Kidney (tissue), 14 donors: ENCODE measurements around the gene OR10J5. TPM values are rescaled to one million over a fixed set of nuclear protein-coding genes. Genes with fewer than 3 reads are reported as not detected.

ENCODE experiments used
- DNase-seq, 5 donors: peaks; one replicate each; pipeline ENCODE4 v3.0.0-alpha.2; 2013 to 2020
- FAIRE-seq: peaks from 2 replicates; lab custom pipeline; 2012; peaks lifted over from hg19 to GRCh38; lab: Jason Lieb, UNC
- H3K27ac ChIP-seq, 2 donors: one replicate each; pipeline ENCODE4 v1.7.0; 2013; ENCODE audit warnings: low read depth in 2 of 2, low read length in 2 of 2, inconsistent platforms in 1 of 2
- H3K27me3 ChIP-seq: one replicate; pipeline ENCODE4 v1.7.1; 2013; ENCODE audit warnings: low read length, inconsistent platforms; ENCODE audit not compliant: control insufficient read depth, insufficient read depth
- H3K36me3 ChIP-seq, 3 donors: one replicate each; pipeline versions ENCODE4 v1.7.0 to v1.7.1; 2013; ENCODE audit warnings: low read length in 3 of 3, control low read depth in 1 of 3, inconsistent platforms in 1 of 3; ENCODE audit not compliant: insufficient read depth in 3 of 3, control insufficient read depth in 2 of 3
- H3K4me1 ChIP-seq, 3 donors: one replicate each; pipeline versions ENCODE4 v1.7.0 to v1.7.1; 2013; ENCODE audit warnings: low read length in 3 of 3, inconsistent platforms in 1 of 3, low read depth in 1 of 3; ENCODE audit not compliant: control insufficient read depth in 2 of 3, insufficient read depth in 2 of 3
- H3K4me3 ChIP-seq, 3 donors: one replicate each; pipeline versions ENCODE4 v1.7.0 to v1.8.1; 2013; ENCODE audit warnings: low read length in 3 of 3, control low read depth in 1 of 3, inconsistent platforms in 1 of 3
- H3K9ac ChIP-seq, 3 donors: one replicate each; pipeline versions ENCODE4 v1.7.0 to v1.7.1; 2013; ENCODE audit warnings: low read length in 3 of 3, control low read depth in 1 of 3, inconsistent platforms in 1 of 3
- H3K9me3 ChIP-seq, 3 donors: one replicate each; pipeline versions ENCODE4 v1.7.0 to v1.7.1; 2013; ENCODE audit warnings: low read length in 3 of 3, control low read depth in 1 of 3, inconsistent platforms in 1 of 3; ENCODE audit not compliant: control insufficient read depth in 2 of 3, insufficient read depth in 1 of 3
- intact Hi-C: fragments of 100-400 bp; cut with DNase I; formaldehyde crosslinking; loops from one replicate; pipeline ENCODE4 v1.11.1; 2022
- polyA plus RNA-seq: library from polyadenylated mRNA; stranded (reverse); fragments of 350-450 nt; fragmentation: Illumina TruSeq; extraction: RNeasy Lipid Tissue Mini Kit (QIAGEN cat#74804); gene quantifications from one replicate; pipeline ENCODE4 v1.2.3, GENCODE V29; 2014; ENCODE audit warnings: low read depth, low replicate concordance; ENCODE audit not compliant: insufficient read depth
- total RNA-seq: library from RNA; stranded (reverse); fragmentation: NEBNext Ultra II Directional; extraction: Animal tissue kit (Norgen Biotek cat#: 25700); gene quantifications from one replicate; pipeline ENCODE4 v1.2.1, GENCODE V29; 2021
- TF ChIP-seq, protein P1 (sequence below): IDR thresholded peaks from 3 replicates; pipeline ENCODE4 v1.5.1; 2012; ENCODE audit warnings: mild to moderate bottlenecking, moderate library complexity, borderline replicate concordance; ENCODE audit not compliant: insufficient read depth; ENCODE audit errors: extremely low read depth
- donor health status: control.
- donor health status: control.
- donor health status: control.
- donor health status: control.
- donor health status: control.
- donor health status: DM: yes; HTN: yes; CAD: no.
- donor health status: Normal renal cell carcinoma (clear cell type).

Gene OR10J5
- total and polyA plus RNA-seq, 2 donors from 2014 or later, result not detected

DNA sequence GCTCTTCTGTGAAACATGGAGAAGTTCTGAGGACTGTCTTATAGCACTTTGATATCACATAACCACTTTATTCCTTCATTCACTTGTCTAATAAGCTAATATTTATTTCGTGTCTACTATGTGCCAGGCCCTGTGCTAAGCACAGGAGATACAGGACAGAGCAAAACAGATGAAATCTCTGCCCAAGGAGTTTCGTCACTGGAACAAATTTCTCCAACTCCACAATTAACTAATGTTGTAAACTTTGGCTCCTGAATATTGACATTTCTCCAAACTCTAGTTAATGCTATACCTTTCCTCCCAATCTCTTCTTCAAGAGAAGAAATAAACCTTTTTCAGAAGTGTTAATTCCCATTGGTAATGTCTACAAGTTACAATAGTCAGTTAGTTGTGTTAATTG, 24.8 kb upstream of the OR10J5 start:
- no peaks in the 10 kb centered on the region for H3K4me1 ChIP-seq
- H3K9ac ChIP-seq, result no peak overlapping the region
- no peak overlapping the region for H3K27ac ChIP-seq
- TF ChIP-seq, protein P1, sequence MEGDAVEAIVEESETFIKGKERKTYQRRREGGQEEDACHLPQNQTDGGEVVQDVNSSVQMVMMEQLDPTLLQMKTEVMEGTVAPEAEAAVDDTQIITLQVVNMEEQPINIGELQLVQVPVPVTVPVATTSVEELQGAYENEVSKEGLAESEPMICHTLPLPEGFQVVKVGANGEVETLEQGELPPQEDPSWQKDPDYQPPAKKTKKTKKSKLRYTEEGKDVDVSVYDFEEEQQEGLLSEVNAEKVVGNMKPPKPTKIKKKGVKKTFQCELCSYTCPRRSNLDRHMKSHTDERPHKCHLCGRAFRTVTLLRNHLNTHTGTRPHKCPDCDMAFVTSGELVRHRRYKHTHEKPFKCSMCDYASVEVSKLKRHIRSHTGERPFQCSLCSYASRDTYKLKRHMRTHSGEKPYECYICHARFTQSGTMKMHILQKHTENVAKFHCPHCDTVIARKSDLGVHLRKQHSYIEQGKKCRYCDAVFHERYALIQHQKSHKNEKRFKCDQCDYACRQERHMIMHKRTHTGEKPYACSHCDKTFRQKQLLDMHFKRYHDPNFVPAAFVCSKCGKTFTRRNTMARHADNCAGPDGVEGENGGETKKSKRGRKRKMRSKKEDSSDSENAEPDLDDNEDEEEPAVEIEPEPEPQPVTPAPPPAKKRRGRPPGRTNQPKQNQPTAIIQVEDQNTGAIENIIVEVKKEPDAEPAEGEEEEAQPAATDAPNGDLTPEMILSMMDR, result no peak
- DNase-seq (no peak), FAIRE-seq (no peak)
- H3K27me3 ChIP-seq, result no peaks in the 10 kb centered on the region
- intact Hi-C loops, result no loop called here
- H3K4me3 ChIP-seq, result no peak overlapping the region
- no peaks in the 10 kb centered on the region for H3K36me3 ChIP-seq
- H3K9me3 ChIP-seq, result no peaks in the 10 kb centered on the region

DNA sequence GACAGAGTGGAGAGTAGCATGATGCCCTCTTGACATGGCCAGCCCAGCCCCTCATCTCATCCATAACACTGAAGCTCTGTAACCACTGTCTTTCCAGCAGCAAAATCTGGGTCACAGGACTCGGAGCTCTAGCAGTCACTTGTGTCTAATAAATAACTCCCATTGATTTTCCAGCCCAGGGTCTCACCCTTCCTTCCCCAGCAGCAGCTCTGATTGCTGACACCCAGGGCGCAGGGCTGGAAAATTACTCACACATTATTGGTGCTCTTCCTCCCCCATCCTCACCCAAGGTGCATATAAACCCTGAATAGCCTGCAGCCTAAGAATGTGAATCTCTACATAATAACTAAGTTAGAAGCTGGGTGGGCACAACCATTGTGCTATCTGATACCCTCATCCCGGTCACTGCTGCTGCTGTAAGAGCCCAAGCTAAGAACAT, 21.1 kb upstream of the OR10J5 start:
- Histone ChIP-seq H3K9me3 (no peaks in the 10 kb centered on the region), H3K36me3 (no peaks in the 10 kb centered on the region), H3K27ac (no peak overlapping the region), H3K4me3 (no peak overlapping the region), H3K9ac (no peak overlapping the region), H3K4me1 (no peaks in the 10 kb centered on the region), H3K27me3 (no peaks in the 10 kb centered on the region)
- FAIRE-seq (no peak), DNase-seq (no peak)
- intact Hi-C loops, result no loop called here
- TF ChIP-seq, protein P1, result no peak

DNA sequence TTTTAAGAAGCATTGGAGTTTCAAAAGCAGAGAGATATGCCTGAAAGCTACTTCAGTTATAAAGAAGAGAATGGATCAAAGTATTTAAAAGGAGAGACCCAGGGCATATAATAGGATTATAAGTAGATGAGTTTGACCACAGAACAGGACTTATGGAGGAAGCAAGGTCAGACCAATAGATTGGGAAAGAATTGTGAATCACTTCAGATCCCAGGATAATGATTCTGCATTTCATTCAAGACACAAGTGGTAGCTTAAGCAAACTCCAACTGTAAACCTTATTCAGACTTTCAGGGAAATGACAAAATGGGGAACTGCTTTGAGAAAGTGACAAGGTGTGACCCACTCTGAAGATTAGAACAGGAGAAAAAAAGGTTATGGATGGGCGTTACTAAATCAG, 18.9 kb upstream of the OR10J5 start:
- H3K27me3 ChIP-seq, result no peaks in the 10 kb centered on the region
- TF ChIP-seq, protein P1, result no peak

DNA sequence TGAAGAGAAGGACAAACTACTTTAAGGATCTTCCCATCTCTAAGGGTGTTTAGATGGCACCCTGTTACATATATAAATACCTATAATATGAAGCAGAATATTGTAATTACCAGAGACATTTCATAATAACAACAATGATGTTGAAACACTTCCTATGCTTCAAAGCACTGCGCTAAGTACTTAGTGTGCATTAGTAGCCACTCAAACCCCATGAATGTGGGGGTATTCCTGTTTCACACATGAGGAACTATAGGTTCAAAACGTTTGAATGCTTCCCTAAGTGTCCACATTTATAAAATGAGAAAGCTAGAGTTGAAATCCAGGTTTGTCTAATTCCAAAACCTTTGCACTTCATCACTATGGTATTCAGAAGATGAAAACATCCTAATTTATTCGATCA, 18.5 kb upstream of the OR10J5 start:
- Histone ChIP-seq H3K4me1 (no peaks in the 10 kb centered on the region), H3K4me3 (no peak overlapping the region), H3K27ac (no peak overlapping the region), H3K36me3 (no peaks in the 10 kb centered on the region), H3K27me3 (no peaks in the 10 kb centered on the region), H3K9ac (no peak overlapping the region), H3K9me3 (no peaks in the 10 kb centered on the region)
- no peak for FAIRE-seq
- intact Hi-C loops, result no loop called here
- no peak for DNase-seq
- TF ChIP-seq, protein P1, result no peak

More for the DNA sequence above, 18.9 kb upstream of the OR10J5 start:
- no peak for DNase-seq
- H3K36me3 ChIP-seq, result no peaks in the 10 kb centered on the region
- H3K9ac ChIP-seq, result no peak overlapping the region
- no peak overlapping the region for H3K27ac ChIP-seq
- intact Hi-C loops, result no loop called here
- FAIRE-seq, result no peak
- H3K4me3 ChIP-seq, result no peak overlapping the region
- no peaks in the 10 kb centered on the region for H3K4me1 ChIP-seq
- no peaks in the 10 kb centered on the region for H3K9me3 ChIP-seq
